ENCODE results near the gene CACNG5. TPM values are rescaled to one million over a fixed set of nuclear protein-coding genes. Genes with fewer than 3 reads are reported as not detected.
A peak's percentile ranks its signal among the peaks of the same experiment; 100 is the strongest.

CACNG5 gene, protein sequence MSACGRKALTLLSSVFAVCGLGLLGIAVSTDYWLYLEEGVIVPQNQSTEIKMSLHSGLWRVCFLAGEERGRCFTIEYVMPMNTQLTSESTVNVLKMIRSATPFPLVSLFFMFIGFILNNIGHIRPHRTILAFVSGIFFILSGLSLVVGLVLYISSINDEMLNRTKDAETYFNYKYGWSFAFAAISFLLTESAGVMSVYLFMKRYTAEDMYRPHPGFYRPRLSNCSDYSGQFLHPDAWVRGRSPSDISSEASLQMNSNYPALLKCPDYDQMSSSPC
- 0.10 TPM in 1 of 2 replicates, not detected in the other for total RNA-seq (2014; rRNA removed; shearing (Covaris generic))

- Histone ChIP-seq H3K36me3 (no peaks in the 10 kb centered on the region), H3K27me3 (no peaks in the 10 kb centered on the region), H3K9me3 (replicated peaks) (no peaks in the 10 kb centered on the region), H3K4me1 (peaks cover 17% of the 10 kb centered on the region), H3K4me3 (no peak within 1 kb of the TSS), H3K27ac (no peak within 1 kb of the TSS)
- no peak for DNase-seq
These were observed at the start of gene CACNG5 for GRCh38 chr17:66834919-66835454. TSS of gene CACNG5 (plus strand) at chr17:66835117. CDS start at chr17:66877333, 42,216 bp downstream.

DNA sequence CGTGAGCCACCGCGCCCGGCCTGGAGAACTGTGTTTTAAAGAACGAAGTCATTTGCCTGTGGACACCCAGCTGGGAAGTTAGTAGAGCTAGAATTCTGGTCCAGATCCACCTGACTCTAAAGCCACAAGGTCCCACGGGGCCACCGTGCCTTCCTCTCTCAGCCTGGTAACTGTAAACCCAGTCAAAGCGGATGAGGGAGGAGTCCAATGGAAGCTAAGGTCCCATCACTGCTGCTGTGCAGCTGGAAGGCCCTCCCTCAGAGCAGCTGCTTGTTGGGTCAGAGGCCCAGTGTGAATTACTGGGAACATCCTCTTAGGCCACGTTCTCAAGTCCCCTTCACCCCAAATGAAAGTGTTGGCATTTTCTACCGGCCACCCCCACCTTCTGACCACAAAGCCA lies 48.8 kb upstream of the CACNG5 start:
- H3K9me3 ChIP-seq (replicated peaks): no peaks in the 10 kb centered on the region
- DNase-seq: peak; percentile 39 to 63
- no peaks in the 10 kb centered on the region for H3K27me3 ChIP-seq
- peaks cover 18% of the 10 kb centered on the region for H3K4me1 ChIP-seq
- H3K36me3 ChIP-seq: peaks cover 5% of the 10 kb centered on the region; the same call in 1 of the 2 replicates
- H3K27ac ChIP-seq: no peak overlapping the region
- H3K4me3 ChIP-seq: no peak overlapping the region

- Histone ChIP-seq H3K27ac (no peak overlapping the region), H3K27me3 (no peaks in the 10 kb centered on the region)
These were observed 47.0 kb upstream of the CACNG5 start for GRCh38 chr17:66787914-66788313.

GRCh38 chr17:66789093-66789492 lies 45.8 kb upstream of the CACNG5 start:
- Histone ChIP-seq H3K36me3 (peaks cover 5% of the 10 kb centered on the region; the same call in 1 of the 2 replicates), H3K27ac (no peak overlapping the region), H3K9me3 (replicated peaks) (no peaks in the 10 kb centered on the region), H3K4me3 (no peak overlapping the region), H3K4me1 (no peaks in the 10 kb centered on the region), H3K27me3 (no peaks in the 10 kb centered on the region)
- peak in 1 of 2 experiments; percentile 32 for DNase-seq

More at GRCh38 chr17:66787914-66788313, 47.0 kb upstream of the CACNG5 start:
- Histone ChIP-seq H3K9me3 (replicated peaks) (no peaks in the 10 kb centered on the region), H3K36me3 (peaks cover 5% of the 10 kb centered on the region; the same call in 1 of the 2 replicates), H3K4me1 (peaks cover 8% of the 10 kb centered on the region), H3K4me3 (no peak overlapping the region)
- no peak for DNase-seq

- no peaks in the 10 kb centered on the region for H3K27me3 ChIP-seq
- H3K4me3 ChIP-seq: no peak overlapping the region
- no peak overlapping the region for H3K27ac ChIP-seq
- H3K9me3 ChIP-seq (replicated peaks): no peaks in the 10 kb centered on the region
- peaks cover 5% of the 10 kb centered on the region; the same call in 1 of the 2 replicates for H3K36me3 ChIP-seq
- DNase-seq: no peak
- H3K4me1 ChIP-seq: no peaks in the 10 kb centered on the region
These were observed 44.9 kb upstream of the CACNG5 start for GRCh38 chr17:66789961-66790437.

GRCh38 chr17:66790501-66791061 lies 44.3 kb upstream of the CACNG5 start:
- DNase-seq: no peak

GRCh38 chr17:66791347-66791746 lies 43.6 kb upstream of the CACNG5 start:
- Histone ChIP-seq H3K9me3 (replicated peaks) (no peaks in the 10 kb centered on the region), H3K36me3 (peaks cover 8% of the 10 kb centered on the region; the same call in 1 of the 2 replicates), H3K4me3 (no peak overlapping the region), H3K4me1 (no peaks in the 10 kb centered on the region), H3K27ac (no peak overlapping the region), H3K27me3 (no peaks in the 10 kb centered on the region)
- DNase-seq: no peak

More at GRCh38 chr17:66790501-66791061, 44.3 kb upstream of the CACNG5 start:
- Histone ChIP-seq H3K36me3 (peaks cover 5% of the 10 kb centered on the region; the same call in 1 of the 2 replicates), H3K4me3 (no peak overlapping the region), H3K9me3 (replicated peaks) (no peaks in the 10 kb centered on the region), H3K27me3 (no peaks in the 10 kb centered on the region), H3K27ac (no peak overlapping the region), H3K4me1 (no peaks in the 10 kb centered on the region)

DNA sequence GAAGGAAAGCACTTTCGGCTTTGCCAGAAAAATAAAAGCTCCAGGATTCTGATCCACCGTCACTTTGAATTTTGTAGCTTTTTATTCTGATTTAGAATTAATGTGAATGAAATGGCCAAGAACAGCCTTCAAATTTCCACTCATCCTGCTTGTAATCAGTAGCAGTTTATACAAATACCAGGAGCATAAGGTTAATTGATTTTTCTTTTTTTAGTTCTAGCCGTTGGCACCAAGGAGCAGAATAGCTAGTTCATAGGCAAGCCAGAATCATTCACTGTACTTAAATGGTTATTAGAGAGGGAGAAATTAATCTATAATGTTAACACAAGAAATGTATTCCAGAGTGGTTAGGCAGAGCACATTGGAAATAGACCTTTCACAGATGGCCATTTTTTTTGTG lies 41.1 kb upstream of the CACNG5 start:
- no peak overlapping the region for H3K27ac ChIP-seq
- no peaks in the 10 kb centered on the region for H3K4me1 ChIP-seq
- DNase-seq: no peak
- no peaks in the 10 kb centered on the region for H3K9me3 ChIP-seq (replicated peaks)
- H3K36me3 ChIP-seq: peaks cover 14% of the 10 kb centered on the region; the same call in 1 of the 2 replicates
- no peaks in the 10 kb centered on the region for H3K27me3 ChIP-seq
- no peak overlapping the region for H3K4me3 ChIP-seq

DNA sequence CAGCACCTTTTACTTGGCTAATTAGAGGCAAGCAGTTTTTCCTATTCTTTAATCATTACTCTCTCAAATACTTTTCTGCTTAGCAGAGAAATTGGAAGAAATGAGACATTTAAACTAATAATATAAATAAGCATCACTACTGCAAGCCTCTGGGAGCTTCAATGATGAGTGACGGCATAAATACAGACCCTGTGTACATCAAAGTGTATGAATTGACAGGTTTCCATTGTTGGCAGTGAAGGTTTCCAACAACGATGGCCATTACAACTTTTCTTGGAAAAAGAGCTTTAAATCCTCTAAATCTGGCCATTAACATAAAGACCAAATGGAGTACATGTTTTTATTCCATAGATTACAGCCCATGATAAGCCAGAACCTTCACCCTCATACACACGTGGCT lies 39.4 kb upstream of the CACNG5 start:
- H3K4me3 ChIP-seq: no peak overlapping the region
- no peak overlapping the region for H3K27ac ChIP-seq
- no peak for DNase-seq
- peaks cover 8% of the 10 kb centered on the region; the same call in 1 of the 2 replicates for H3K36me3 ChIP-seq
- no peaks in the 10 kb centered on the region for H3K27me3 ChIP-seq
- no peaks in the 10 kb centered on the region for H3K9me3 ChIP-seq (replicated peaks)
- no peaks in the 10 kb centered on the region for H3K4me1 ChIP-seq

GRCh38 chr17:66799849-66800537 lies 34.9 kb upstream of the CACNG5 start:
- Histone ChIP-seq H3K27me3 (no peaks in the 10 kb centered on the region), H3K27ac (no peak overlapping the region), H3K9me3 (replicated peaks) (no peaks in the 10 kb centered on the region), H3K36me3 (peaks cover 8% of the 10 kb centered on the region; the same call in 1 of the 2 replicates), H3K4me3 (no peak overlapping the region), H3K4me1 (no peaks in the 10 kb centered on the region)
- DNase-seq: no peak

GRCh38 chr17:66803474-66803951 lies 31.4 kb upstream of the CACNG5 start:
- H3K4me3 ChIP-seq: no peak overlapping the region
- DNase-seq: no peak
- no peaks in the 10 kb centered on the region for H3K27me3 ChIP-seq
- no peaks in the 10 kb centered on the region for H3K36me3 ChIP-seq
- H3K27ac ChIP-seq: no peak overlapping the region
- H3K4me1 ChIP-seq: no peaks in the 10 kb centered on the region
- no peaks in the 10 kb centered on the region for H3K9me3 ChIP-seq (replicated peaks)

DNA sequence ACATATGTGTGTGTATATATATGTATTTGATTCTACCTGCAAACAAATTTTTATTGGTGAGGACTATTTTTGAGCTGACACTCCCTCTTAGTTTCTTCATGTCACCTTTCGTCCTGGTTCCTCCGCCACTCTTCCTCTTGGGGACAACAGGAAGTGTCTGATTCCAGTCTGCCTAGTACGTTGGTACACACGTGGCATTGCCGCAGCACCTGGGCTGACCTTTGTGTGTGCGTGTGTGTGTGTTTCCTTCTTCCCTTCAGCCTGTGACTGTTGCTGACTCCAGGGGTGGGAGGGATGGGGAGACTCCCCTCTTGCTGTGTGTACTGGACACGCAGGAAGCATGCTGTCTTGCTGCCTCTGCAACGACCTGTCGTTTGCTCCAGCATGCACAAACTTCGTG lies 29.4 kb upstream of the CACNG5 start:
- Histone ChIP-seq H3K27me3 (no peaks in the 10 kb centered on the region), H3K4me3 (no peak overlapping the region), H3K36me3 (no peaks in the 10 kb centered on the region), H3K27ac (no peak overlapping the region), H3K4me1 (no peaks in the 10 kb centered on the region), H3K9me3 (replicated peaks) (no peaks in the 10 kb centered on the region)
- DNase-seq: no peak

DNA sequence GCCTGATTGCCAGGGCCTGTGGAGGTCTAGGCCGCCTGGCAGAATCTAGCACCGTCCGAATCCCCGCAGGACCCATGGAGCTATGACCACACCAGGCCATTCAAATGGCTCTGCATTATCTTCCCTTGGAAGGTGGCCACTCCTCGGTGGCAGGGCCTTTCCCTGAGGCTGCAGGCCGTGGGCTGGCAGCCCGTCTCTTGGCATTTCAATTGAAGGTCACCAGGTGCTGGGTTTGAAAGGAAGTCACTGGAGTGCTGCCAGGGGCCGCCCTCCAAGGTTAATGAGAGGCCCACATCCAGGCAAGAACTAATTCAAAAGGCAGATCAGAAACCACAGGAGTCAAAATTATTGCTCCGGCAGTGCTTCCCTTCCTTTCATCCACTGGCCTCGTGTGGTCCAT lies 27.7 kb upstream of the CACNG5 start:
- DNase-seq: no peak
- no peaks in the 10 kb centered on the region for H3K36me3 ChIP-seq
- H3K27ac ChIP-seq: no peak overlapping the region
- no peaks in the 10 kb centered on the region for H3K4me1 ChIP-seq
- H3K4me3 ChIP-seq: no peak overlapping the region
- no peaks in the 10 kb centered on the region for H3K9me3 ChIP-seq (replicated peaks)
- H3K27me3 ChIP-seq: no peaks in the 10 kb centered on the region

GRCh38 chr17:66809408-66809807 lies 25.5 kb upstream of the CACNG5 start:
- DNase-seq: no peak
- no peak overlapping the region for H3K27ac ChIP-seq
- no peaks in the 10 kb centered on the region for H3K4me1 ChIP-seq
- H3K36me3 ChIP-seq: no peaks in the 10 kb centered on the region
- no peaks in the 10 kb centered on the region for H3K9me3 ChIP-seq (replicated peaks)
- no peak overlapping the region for H3K4me3 ChIP-seq
- H3K27me3 ChIP-seq: no peaks in the 10 kb centered on the region

Data from SJCRH30 (cell line).